ENCODE measurements around the gene SS18L1.

Gene SS18L1

DNA sequence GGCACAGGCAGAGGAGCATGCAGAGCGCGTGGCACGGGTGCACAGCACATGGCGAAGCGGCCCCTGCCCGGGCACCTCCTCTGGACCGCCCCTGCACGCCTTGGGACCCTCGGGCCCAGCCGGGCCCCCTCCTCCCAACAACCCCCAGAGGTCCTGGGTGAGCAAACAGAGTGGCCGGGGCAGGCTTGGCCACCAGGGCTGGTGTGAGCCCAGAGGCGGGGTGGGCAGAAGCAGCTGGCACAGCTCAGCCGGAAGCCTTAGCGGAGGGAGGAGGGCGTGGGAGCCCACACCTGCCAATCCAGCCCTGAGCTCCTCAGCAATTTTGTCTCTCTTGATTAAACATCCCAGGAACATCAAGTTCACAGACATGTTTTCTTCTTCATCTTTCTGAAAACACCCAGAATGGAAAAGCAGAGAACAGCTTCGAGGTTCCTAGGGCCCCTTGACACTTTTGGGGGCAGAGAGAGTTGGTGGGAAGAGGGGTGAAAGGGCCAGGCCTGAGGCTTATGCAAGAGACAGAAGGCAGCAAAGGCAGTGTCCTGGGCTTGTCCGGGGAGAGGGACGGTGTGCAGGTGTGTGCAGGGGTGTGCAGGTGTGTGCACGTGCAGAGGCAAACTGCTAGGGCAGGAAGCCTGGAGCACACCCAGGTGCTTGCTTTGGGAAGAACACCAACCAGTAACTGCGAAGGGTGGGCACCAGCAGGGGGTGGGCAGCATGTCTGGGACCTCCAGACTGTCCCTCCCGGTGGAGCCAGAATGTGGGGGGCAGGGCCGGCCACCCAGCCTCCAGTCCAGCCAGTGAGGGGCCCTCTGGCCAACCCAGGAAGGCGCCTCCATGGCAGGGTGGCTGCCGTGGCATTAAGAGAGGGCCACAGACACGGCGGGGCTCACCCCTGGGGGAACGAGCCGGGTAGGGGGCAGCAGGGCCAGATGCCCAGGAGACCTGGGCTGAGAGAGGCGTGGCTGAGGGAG is 71.7 kb downstream of the SS18L1 start:
- Histone ChIP-seq H3K9me2 (replicated peaks; ENCODE audit: insufficient read depth, low read length) (no peaks in the 10 kb centered on the region), H2AFZ (ENCODE audit: low read depth, low read length, severe bottlenecking) (no peak overlapping the region), H3K27me3 (ENCODE audit: low read length) (no peaks in the 10 kb centered on the region), H3K9me3 (ENCODE audit: insufficient read depth, low read length) (no peaks in the 10 kb centered on the region), H3K4me3 (ENCODE audit: insufficient read depth, low read length, poor library complexity, severe bottlenecking) (no peak overlapping the region), H3K9ac (ENCODE audit: low read length) (no peak overlapping the region), H3K36me3 (ENCODE audit: low read length) (no peaks in the 10 kb centered on the region), H3K79me2 (ENCODE audit: insufficient read depth, low read length) (no peaks in the 10 kb centered on the region), H3K4me2 (ENCODE audit: low read depth, low read length, poor library complexity, severe bottlenecking) (no peak overlapping the region), H3F3A (ENCODE audit: insufficient read depth) (no peaks in the 10 kb centered on the region), H4K20me1 (ENCODE audit: low read depth, low read length) (no peaks in the 10 kb centered on the region), H3K27ac (ENCODE audit: low read depth, low read length) (no peak overlapping the region)
- TF ChIP-seq, protein P1, sequence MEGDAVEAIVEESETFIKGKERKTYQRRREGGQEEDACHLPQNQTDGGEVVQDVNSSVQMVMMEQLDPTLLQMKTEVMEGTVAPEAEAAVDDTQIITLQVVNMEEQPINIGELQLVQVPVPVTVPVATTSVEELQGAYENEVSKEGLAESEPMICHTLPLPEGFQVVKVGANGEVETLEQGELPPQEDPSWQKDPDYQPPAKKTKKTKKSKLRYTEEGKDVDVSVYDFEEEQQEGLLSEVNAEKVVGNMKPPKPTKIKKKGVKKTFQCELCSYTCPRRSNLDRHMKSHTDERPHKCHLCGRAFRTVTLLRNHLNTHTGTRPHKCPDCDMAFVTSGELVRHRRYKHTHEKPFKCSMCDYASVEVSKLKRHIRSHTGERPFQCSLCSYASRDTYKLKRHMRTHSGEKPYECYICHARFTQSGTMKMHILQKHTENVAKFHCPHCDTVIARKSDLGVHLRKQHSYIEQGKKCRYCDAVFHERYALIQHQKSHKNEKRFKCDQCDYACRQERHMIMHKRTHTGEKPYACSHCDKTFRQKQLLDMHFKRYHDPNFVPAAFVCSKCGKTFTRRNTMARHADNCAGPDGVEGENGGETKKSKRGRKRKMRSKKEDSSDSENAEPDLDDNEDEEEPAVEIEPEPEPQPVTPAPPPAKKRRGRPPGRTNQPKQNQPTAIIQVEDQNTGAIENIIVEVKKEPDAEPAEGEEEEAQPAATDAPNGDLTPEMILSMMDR (IDR thresholded peaks at IDR 0.05; ENCODE audit: insufficient read depth, low read length, poor library complexity, severe bottlenecking), result no peak
- TF ChIP-seq EZH2phosphoT487 (conservative IDR thresholded peaks at IDR 0.05; ENCODE audit: low read length), result no peak

DNA sequence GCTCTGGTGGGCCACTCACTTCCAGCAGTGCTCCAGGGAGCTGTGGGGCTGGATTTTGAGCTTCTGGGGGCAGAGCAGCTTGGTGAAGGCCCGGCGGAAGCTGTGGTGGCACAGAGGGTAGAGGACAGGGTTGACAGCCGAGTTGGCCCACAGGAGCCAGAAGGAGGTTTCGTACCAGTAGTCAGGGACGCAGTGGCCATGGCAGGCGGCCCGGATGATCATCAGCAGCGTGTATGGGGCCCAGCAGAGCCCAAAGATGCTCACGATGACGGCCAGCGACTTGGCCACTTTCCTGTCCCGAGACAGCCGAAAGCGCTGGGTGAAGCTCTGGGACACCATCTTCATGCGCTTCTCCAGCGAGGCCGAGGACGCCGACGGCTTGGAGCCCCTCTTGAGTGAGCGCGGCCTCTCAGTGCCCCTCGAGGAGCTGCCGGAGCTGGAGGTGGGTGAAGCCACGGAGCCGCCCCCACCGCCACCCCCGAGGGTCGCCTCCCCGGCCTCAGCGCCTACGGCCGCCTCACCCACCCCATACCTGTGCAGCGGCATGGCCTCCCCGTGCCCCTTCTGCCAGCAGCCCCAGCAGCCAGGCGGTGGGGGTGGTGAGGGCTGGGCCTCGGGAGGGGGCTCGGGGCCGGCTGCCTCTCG is 72.5 kb downstream of the SS18L1 start:
- Histone ChIP-seq H3K4me3 (ENCODE audit: insufficient read depth, low read length, poor library complexity, severe bottlenecking) (no peak overlapping the region), H3K9me3 (ENCODE audit: insufficient read depth, low read length) (no peaks in the 10 kb centered on the region), H3F3A (ENCODE audit: insufficient read depth) (no peaks in the 10 kb centered on the region), H3K79me2 (ENCODE audit: insufficient read depth, low read length) (no peaks in the 10 kb centered on the region), H3K9ac (ENCODE audit: low read length) (no peak overlapping the region), H4K20me1 (ENCODE audit: low read depth, low read length) (no peaks in the 10 kb centered on the region), H3K27me3 (ENCODE audit: low read length) (no peaks in the 10 kb centered on the region), H3K4me2 (ENCODE audit: low read depth, low read length, poor library complexity, severe bottlenecking) (no peak overlapping the region), H3K9me2 (replicated peaks; ENCODE audit: insufficient read depth, low read length) (no peaks in the 10 kb centered on the region), H3K27ac (ENCODE audit: low read depth, low read length) (no peak overlapping the region), H2AFZ (ENCODE audit: low read depth, low read length, severe bottlenecking) (no peak overlapping the region), H3K36me3 (ENCODE audit: low read length) (no peaks in the 10 kb centered on the region)
- no peak for TF ChIP-seq EZH2phosphoT487 (conservative IDR thresholded peaks at IDR 0.05; ENCODE audit: low read length)
- TF ChIP-seq, protein P1 (IDR thresholded peaks at IDR 0.05; ENCODE audit: insufficient read depth, low read length, poor library complexity, severe bottlenecking), result no peak

DNA sequence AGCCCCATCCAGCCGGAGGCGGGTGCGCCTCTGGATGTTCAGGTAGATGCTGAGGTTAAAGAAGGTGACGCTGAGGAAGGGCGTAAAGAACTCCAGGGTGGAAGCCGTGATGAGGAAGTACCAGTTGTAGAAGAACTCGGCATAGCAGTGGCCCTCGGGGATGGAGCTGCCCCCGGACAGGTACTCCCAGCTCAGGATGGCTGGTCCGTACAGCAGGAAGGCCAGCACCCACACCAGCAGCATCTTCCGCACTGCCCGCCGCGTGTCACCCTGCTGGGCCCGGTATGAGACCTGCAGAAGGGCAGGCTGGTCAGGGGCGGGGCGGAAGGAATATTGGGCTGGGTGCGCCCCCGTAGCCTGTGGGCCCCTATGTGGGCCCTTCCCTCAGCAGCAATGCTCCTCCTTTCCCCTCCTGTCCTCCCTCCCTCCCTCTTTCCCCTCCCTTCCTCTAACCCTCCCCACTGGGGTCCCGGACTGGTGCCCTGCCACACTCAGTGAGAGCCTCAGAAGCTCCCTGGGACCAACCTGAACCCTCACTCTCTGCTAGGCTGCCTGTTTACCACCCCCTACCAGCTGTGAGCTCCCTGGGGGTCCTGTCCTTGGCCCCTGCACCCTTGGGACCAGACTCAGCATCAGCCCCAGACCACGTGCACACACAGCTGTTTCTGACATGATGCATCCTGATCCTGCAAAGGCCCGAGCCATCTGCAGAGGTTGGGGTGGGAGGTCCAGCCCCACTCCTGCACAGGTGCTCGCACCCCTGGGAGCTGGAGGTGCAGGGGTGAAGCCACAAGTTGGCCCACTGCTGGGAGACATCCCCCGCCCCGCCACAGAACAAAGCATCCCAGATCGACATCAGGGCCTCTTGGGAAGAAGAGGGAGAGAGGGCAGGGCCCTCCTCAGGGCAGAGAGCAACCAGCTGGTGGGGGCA is 73.3 kb downstream of the SS18L1 start:
- H4K20me1 ChIP-seq (ENCODE audit: low read depth, low read length), result no peaks in the 10 kb centered on the region
- no peaks in the 10 kb centered on the region for H3K27me3 ChIP-seq (ENCODE audit: low read length)
- no peaks in the 10 kb centered on the region for H3F3A ChIP-seq (ENCODE audit: insufficient read depth)

More for the DNA sequence above, 73.3 kb downstream of the SS18L1 start:
- Histone ChIP-seq H3K9me3 (ENCODE audit: insufficient read depth, low read length) (no peaks in the 10 kb centered on the region), H3K79me2 (ENCODE audit: insufficient read depth, low read length) (no peaks in the 10 kb centered on the region), H3K27ac (ENCODE audit: low read depth, low read length) (no peak overlapping the region), H3K9me2 (replicated peaks; ENCODE audit: insufficient read depth, low read length) (no peaks in the 10 kb centered on the region), H3K9ac (ENCODE audit: low read length) (no peak overlapping the region), H3K4me2 (ENCODE audit: low read depth, low read length, poor library complexity, severe bottlenecking) (no peak overlapping the region), H2AFZ (ENCODE audit: low read depth, low read length, severe bottlenecking) (no peak overlapping the region), H3K4me3 (ENCODE audit: insufficient read depth, low read length, poor library complexity, severe bottlenecking) (no peak overlapping the region), H3K36me3 (ENCODE audit: low read length) (no peaks in the 10 kb centered on the region)
- no peak for TF ChIP-seq EZH2phosphoT487 (conservative IDR thresholded peaks at IDR 0.05; ENCODE audit: low read length)
- TF ChIP-seq, protein P1 (IDR thresholded peaks at IDR 0.05; ENCODE audit: insufficient read depth, low read length, poor library complexity, severe bottlenecking), result no peak

Measured in SU-DHL-6 (cell line).